Uterus (tissue), 2 donors: Measurements from ENCODE around the gene PTPN23.

Source experiments
- CTCF ChIP-seq, 4 experiments: fragments of 200-600 bp in 2 of 4; fragments of 450-650 bp in 2 of 4; sonication (generic) in 2 of 4; IDR thresholded peaks; one replicate each; pipeline ENCODE4 v1.5.1; 2016 to 2019; ENCODE audit warnings: antibody characterized with exemption in 4 of 4, mild to moderate bottlenecking in 2 of 4, moderate library complexity in 1 of 4
- POLR2A ChIP-seq, 2 donors: fragments of 450-650 bp; IDR thresholded peaks; one replicate each; pipeline ENCODE4 v1.6.1; 2016; ENCODE audit warnings: antibody characterized with exemption in 2 of 2, mild to moderate bottlenecking in 1 of 2, moderate library complexity in 1 of 2

DNA sequence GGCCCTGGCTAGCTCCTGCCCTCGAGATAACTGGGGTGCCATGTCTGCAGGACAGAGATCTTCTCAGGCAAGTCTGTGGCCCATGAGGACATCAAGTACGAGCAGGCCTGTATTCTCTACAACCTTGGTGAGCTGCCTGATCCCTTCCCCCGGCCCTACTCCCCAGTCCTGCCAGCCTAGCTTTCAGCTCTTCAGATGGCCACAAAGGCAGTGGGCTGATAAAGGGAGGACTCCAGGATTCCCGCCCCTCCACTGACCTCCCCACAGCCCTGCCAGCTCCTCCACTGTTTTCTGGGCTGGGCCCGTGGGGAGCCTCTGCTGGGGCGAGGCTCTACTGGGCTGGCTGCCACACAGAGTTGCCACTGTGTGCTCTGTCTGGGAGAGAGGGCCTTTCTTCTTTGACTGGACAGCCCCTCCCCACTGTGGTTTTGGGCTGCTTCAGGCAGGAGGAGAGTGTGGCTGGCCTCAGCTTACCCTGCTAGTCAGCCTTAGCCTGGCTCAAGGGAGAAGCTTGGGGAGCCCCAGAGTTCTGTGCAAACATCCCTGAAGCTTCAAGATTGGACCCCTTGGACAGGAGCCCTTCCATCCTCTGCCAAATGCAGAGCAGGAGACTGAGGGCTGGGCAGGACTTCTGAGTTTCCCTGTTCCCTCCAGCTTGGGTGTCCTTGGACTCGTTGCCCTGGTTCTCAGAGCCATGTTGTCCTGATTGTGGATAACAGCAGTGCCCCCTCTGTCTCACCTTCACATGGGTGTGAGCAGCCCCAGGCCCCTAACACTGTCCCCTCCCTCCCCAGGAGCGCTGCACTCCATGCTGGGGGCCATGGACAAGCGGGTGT lies 24.4 kb downstream of the PTPN23 start:
- no peak for TF ChIP-seq CTCF (IDR thresholded peaks at IDR 0.05)
- TF ChIP-seq POLR2A (IDR thresholded peaks at IDR 0.05) = no peak
